OCI-LY3 (cell line): Measurements from ENCODE around the gene CACNA2D3.

Experiments
- H2AFZ ChIP-seq: fragments of 200-600, 300-600 bp; shearing (Covaris generic); 2 replicates; pipeline ENCODE4 v1.6.0; 2014; ENCODE audit warnings: antibody characterized with exemption, low read depth, low read length
- H3K27ac ChIP-seq: fragments of 200-600, 300-600 bp; sonication (generic); 2 replicates; pipeline ENCODE4 v1.5.1; 2014; ENCODE audit warnings: mild to moderate bottlenecking, low read length, moderate library complexity, mixed read lengths
- H3K27me3 ChIP-seq: fragments of 200-600, 300-600 bp; sonication (generic); 2 replicates; pipeline ENCODE4 v1.6.1; 2014; ENCODE audit warnings: low read depth, low read length, mixed read lengths
- H3K36me3 ChIP-seq: fragments of 200-600, 300-600 bp; sonication (generic); replicated peaks from 2 replicates; pipeline ENCODE3; 2014; ENCODE audit warnings: low read depth, low read length, mixed read lengths
- H3K4me1 ChIP-seq: fragments of 300-600, 200-600 bp; sonication (generic); 2 replicates; pipeline ENCODE4 v1.6.1; 2014; ENCODE audit warnings: low read length, mixed read lengths
- H3K4me2 ChIP-seq: fragments of 200-600, 300-600 bp; sonication (generic); 2 replicates; pipeline ENCODE4 v1.6.1; 2014; ENCODE audit warnings: low read length, mixed read lengths
- H3K4me3 ChIP-seq: fragments of 300-600, 200-600 bp; sonication (generic); 2 replicates; pipeline ENCODE4 v1.5.1; 2014; ENCODE audit warnings: antibody characterized with exemption, mild to moderate bottlenecking, low read length, moderate library complexity
- H3K79me2 ChIP-seq: fragments of 300-600, 200-600 bp; shearing (Covaris generic); 2 replicates; pipeline ENCODE4 v1.6.1; 2014; ENCODE audit warnings: mild to moderate bottlenecking, low read length, mixed read lengths
- H3K9ac ChIP-seq: fragments of 300-600, 200-600 bp; shearing (Covaris generic); 2 replicates; pipeline ENCODE4 v1.6.0; 2014; ENCODE audit warnings: mild to moderate bottlenecking, low read length, moderate library complexity
- H3K9me3 ChIP-seq: fragments of 200-600, 300-600 bp; shearing (Covaris generic); 2 replicates; pipeline ENCODE4 v1.6.1; 2014; ENCODE audit warnings: low read length, mixed read lengths; ENCODE audit not compliant: insufficient read depth
- H4K20me1 ChIP-seq: fragments of 200-600, 300-600 bp; sonication (generic); 2 replicates; pipeline ENCODE4 v1.6.1; 2016; ENCODE audit warnings: low read length, mixed read lengths; ENCODE audit not compliant: insufficient read depth
- CTCF ChIP-seq: fragments of 200-600, 300-600 bp; sonication (generic); IDR thresholded peaks from 2 replicates; pipeline ENCODE4 v1.5.1; 2014; ENCODE audit warnings: antibody characterized with exemption, low read length, low read depth
- EZH2phosphoT487 ChIP-seq: fragments of 200-600 bp; shearing (Covaris generic); IDR thresholded peaks from 2 replicates; pipeline ENCODE4 v1.6.1; 2018; ENCODE audit warnings: antibody characterized with exemption, mixed run types, low read depth

The CACNA2D3 gene

DNA sequence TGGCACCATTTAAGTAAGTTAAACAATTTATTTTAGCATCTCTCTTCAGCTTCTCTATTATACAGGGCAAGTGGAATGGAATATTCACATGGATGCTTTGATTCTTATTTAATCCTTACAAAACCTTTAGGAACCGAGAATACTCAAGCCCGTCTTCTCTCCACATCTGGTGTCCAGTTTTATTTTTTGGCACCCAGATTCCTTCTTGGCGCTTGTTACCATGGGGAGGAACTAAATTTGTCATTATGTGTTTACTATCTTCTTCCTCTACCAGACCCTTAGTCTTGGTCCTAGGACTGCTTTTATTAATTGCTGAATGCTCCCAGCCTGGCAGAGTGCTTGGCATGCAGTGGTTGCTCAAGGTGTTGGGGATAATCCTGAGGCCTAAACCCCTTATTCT, 138.8 kb downstream of the CACNA2D3 start:
- H3K4me3 ChIP-seq, result no peak overlapping the region
- no peak overlapping the region for H3K27ac ChIP-seq
- H3K79me2 ChIP-seq, result no peaks in the 10 kb centered on the region
- TF ChIP-seq CTCF, result no peak
- no peaks in the 10 kb centered on the region for H3K9me3 ChIP-seq
- H3K27me3 ChIP-seq, result peaks cover 51% of the 10 kb centered on the region
- 0 out of 2 replicates have a peak, but pooled peaks cover 2% of the 10 kb centered on the region for H3K4me1 ChIP-seq
- H3K36me3 ChIP-seq, result no peaks in the 10 kb centered on the region
- no peak overlapping the region for H3K9ac ChIP-seq
- no peaks in the 10 kb centered on the region for H4K20me1 ChIP-seq
- no peak overlapping the region for H2AFZ ChIP-seq
- H3K4me2 ChIP-seq, result no peak overlapping the region

DNA sequence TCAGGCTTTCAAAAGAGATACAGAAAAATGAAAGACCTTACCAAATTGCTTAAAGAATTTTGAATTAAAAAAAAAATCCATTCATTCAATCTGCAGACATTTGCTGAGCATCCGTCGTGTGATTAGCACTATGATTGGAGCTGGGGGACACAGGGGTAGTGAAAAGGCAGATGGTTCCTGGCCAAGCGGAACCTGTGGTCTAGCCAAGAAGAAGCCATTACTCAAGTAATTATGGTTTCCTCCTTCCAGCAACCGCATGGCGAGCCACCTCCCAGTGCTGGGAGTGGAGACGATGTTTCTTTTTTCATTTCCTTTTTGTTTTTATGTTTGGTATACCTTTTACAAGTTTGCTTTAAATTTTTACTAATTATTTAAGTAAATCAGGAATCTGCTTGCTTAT, 140.2 kb downstream of the CACNA2D3 start:
- Histone ChIP-seq H3K4me2 (no peak overlapping the region), H3K27ac (no peak overlapping the region), H3K9ac (no peak overlapping the region)

DNA sequence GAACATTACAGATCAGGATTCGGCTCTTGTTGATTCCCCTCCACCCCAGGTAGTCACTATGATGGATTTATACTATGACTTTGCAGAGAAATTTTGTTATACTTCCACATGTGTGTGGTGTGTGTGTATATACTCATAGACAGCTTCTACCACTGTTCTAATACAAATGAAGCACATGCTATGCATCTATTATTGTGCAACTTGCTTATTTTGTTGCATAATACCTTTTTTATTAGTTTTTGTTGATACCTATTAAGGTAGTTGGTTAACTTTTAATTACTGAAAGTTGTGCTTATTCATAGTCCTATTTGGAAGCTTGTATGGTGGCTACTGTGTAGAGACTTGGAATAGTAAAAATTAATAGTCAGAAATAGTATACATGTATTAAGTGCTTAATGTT, 140.6 kb downstream of the CACNA2D3 start:
- Histone ChIP-seq H3K27me3 (peaks cover 43% of the 10 kb centered on the region), H3K9me3 (no peaks in the 10 kb centered on the region), H3K4me2 (no peak overlapping the region), H3K4me3 (no peak overlapping the region), H3K9ac (no peak overlapping the region), H3K27ac (no peak overlapping the region), H3K79me2 (no peaks in the 10 kb centered on the region), H3K4me1 (0 out of 2 replicates have a peak, but pooled peaks cover 2% of the 10 kb centered on the region), H3K36me3 (no peaks in the 10 kb centered on the region), H2AFZ (no peak overlapping the region), H4K20me1 (no peaks in the 10 kb centered on the region)
- TF ChIP-seq CTCF, result no peak
- TF ChIP-seq EZH2phosphoT487, result no peak

More for the DNA sequence above, 140.2 kb downstream of the CACNA2D3 start:
- no peaks in the 10 kb centered on the region for H3K36me3 ChIP-seq
- H4K20me1 ChIP-seq, result no peaks in the 10 kb centered on the region
- no peaks in the 10 kb centered on the region for H3K9me3 ChIP-seq
- no peak overlapping the region for H3K4me3 ChIP-seq
- H3K27me3 ChIP-seq, result peaks cover 47% of the 10 kb centered on the region
- no peak overlapping the region for H2AFZ ChIP-seq
- H3K79me2 ChIP-seq, result no peaks in the 10 kb centered on the region
- TF ChIP-seq EZH2phosphoT487, result no peak
- no peak for TF ChIP-seq CTCF
- H3K4me1 ChIP-seq, result 0 out of 2 replicates have a peak, but pooled peaks cover 2% of the 10 kb centered on the region

- 0 out of 2 replicates have a peak, but pooled peaks cover 2% of the 10 kb centered on the region for H3K4me1 ChIP-seq
- H3K9me3 ChIP-seq, result no peaks in the 10 kb centered on the region
- no peaks in the 10 kb centered on the region for H3K36me3 ChIP-seq
- no peak overlapping the region for H2AFZ ChIP-seq
- no peak for TF ChIP-seq CTCF
- no peak for TF ChIP-seq EZH2phosphoT487
- H3K27ac ChIP-seq, result no peak overlapping the region
- no peak overlapping the region for H3K9ac ChIP-seq
- H3K79me2 ChIP-seq, result no peaks in the 10 kb centered on the region
- no peak overlapping the region for H3K4me3 ChIP-seq
- no peaks in the 10 kb centered on the region for H4K20me1 ChIP-seq
- H3K27me3 ChIP-seq, result peaks cover 37% of the 10 kb centered on the region
- no peak overlapping the region for H3K4me2 ChIP-seq
These were observed 141.7 kb downstream of the CACNA2D3 start for GRCh38 chr3:54264050-54264449.
